Activated CD4-positive, CD25-positive, alpha-beta regulatory T cell treated with anti-CD3 and anti-CD28 coated beads, Interleukin-2, amount 50 U/mL, for 72 hours (primary cell): ENCODE data around the gene LRRK1.

ENCODE experiments used
- DNase-seq: peaks from one replicate; pipeline ENCODE4 v3.0.0; 2021

LRRK1 gene

GRCh38 chr15:101118116-101118515 lies 199.0 kb downstream of the LRRK1 start:
- DNase-seq = no peak

GRCh38 chr15:101118615-101119014 lies 199.5 kb downstream of the LRRK1 start:
- DNase-seq = no peak

GRCh38 chr15:101119181-101119580 lies 200.0 kb downstream of the LRRK1 start:
- no peak for DNase-seq
